SK-N-SH treated with all-trans-retinoic acid at 6 μM for 48 hours (cell line): Measurements from ENCODE around the gene PTPRN.
A peak's percentile ranks its signal among the peaks of the same experiment; 100 is the strongest.

ENCODE experiments used
- ATAC-seq: fragments of 200-7000 bp; cut with Tn5 transposase; 3 replicates; pipeline ENCODE4 v1.9.1; 2020; ENCODE audit warnings: mild to moderate bottlenecking, moderate library complexity
- BACH2 ChIP-seq: fragments of 250-450 bp; sonication (Bioruptor Pico); IDR thresholded peaks from 2 replicates; pipeline ENCODE4 v1.9.0; 2021; ENCODE audit warnings: mild to moderate bottlenecking, borderline replicate concordance
- CSDC2 ChIP-seq: fragments of 250-450 bp; sonication (Bioruptor Pico); IDR thresholded peaks from 2 replicates; pipeline ENCODE4 v1.5.0; 2020; ENCODE audit warnings: mild to moderate bottlenecking, moderate library complexity
- CSRNP3 ChIP-seq: fragments of 250-450 bp; sonication (Bioruptor Pico); IDR thresholded peaks from 2 replicates; pipeline ENCODE4 v1.5.1; 2021; ENCODE audit warnings: mild to moderate bottlenecking, moderate library complexity
- ESRRG ChIP-seq: fragments of 250-450 bp; sonication (Bioruptor Pico); IDR thresholded peaks from 2 replicates; pipeline ENCODE4 v1.6.1; 2021; ENCODE audit warnings: mild to moderate bottlenecking
- GLIS3 ChIP-seq: fragments of 250-450 bp; sonication (Bioruptor Pico); IDR thresholded peaks from 2 replicates; pipeline ENCODE4 v1.5.0; 2020; ENCODE audit warnings: mild to moderate bottlenecking, moderate library complexity
- OSR1 ChIP-seq: fragments of 250-450 bp; sonication (Bioruptor Pico); IDR thresholded peaks from 2 replicates; pipeline ENCODE4 v1.8.0; 2022; ENCODE audit warnings: moderate library complexity, mild to moderate bottlenecking, inconsistent platforms
- PATZ1 ChIP-seq: fragments of 250-450 bp; sonication (Bioruptor Pico); IDR thresholded peaks from 2 replicates; pipeline ENCODE4 v1.8.0; 2020; ENCODE audit warnings: mild to moderate bottlenecking, moderate library complexity, borderline replicate concordance
- POU6F1 ChIP-seq: fragments of 250-450 bp; sonication (Bioruptor Pico); IDR thresholded peaks from 2 replicates; pipeline ENCODE4 v1.8.0; 2021; ENCODE audit warnings: low read depth, mild to moderate bottlenecking, moderate library complexity, borderline replicate concordance
- PPARA ChIP-seq: fragments of 250-450 bp; sonication (Bioruptor Pico); IDR thresholded peaks from 2 replicates; pipeline ENCODE4 v1.5.0; 2020; ENCODE audit warnings: mild to moderate bottlenecking, borderline replicate concordance
- SNAI2 ChIP-seq: fragments of 250-450 bp; sonication (Bioruptor Pico); IDR thresholded peaks from 2 replicates; pipeline ENCODE4 v1.5.0; 2020; ENCODE audit warnings: mild to moderate bottlenecking, moderate library complexity
- TCF4 ChIP-seq: fragments of 250-450 bp; sonication (Bioruptor Pico); IDR thresholded peaks from 2 replicates; pipeline ENCODE4 v1.8.0; 2021; ENCODE audit warnings: mild to moderate bottlenecking, moderate library complexity, borderline replicate concordance
- TOX ChIP-seq: fragments of 250-450 bp; sonication (Bioruptor Pico); IDR thresholded peaks from 2 replicates; pipeline ENCODE4 v1.8.0; 2021; ENCODE audit warnings: mild to moderate bottlenecking, moderate library complexity, borderline replicate concordance
- TSHZ2 ChIP-seq: fragments of 250-450 bp; sonication (Bioruptor Pico); IDR thresholded peaks from 2 replicates; pipeline ENCODE4 v1.5.0; 2020; ENCODE audit warnings: mild to moderate bottlenecking, moderate library complexity
- ZC3H10 ChIP-seq: fragments of 250-450 bp; sonication (Bioruptor Pico); IDR thresholded peaks from 2 replicates; pipeline ENCODE4 v1.5.1; 2021; ENCODE audit warnings: mild to moderate bottlenecking, moderate library complexity
- ZFP3 ChIP-seq: fragments of 250-450 bp; sonication (Bioruptor Pico); IDR thresholded peaks from 2 replicates; pipeline ENCODE4 v1.5.0; 2020; ENCODE audit warnings: mild to moderate bottlenecking, moderate library complexity
- ZNF565 ChIP-seq: fragments of 450-650 bp; formaldehyde crosslinking; conservative IDR thresholded peaks from 2 replicates; pipeline ENCODE4 v1.5.0; 2020; ENCODE audit warnings: low read depth, mild to moderate bottlenecking, moderate library complexity
- ZNF70 ChIP-seq: fragments of 450-650 bp; formaldehyde crosslinking; IDR thresholded peaks from 2 replicates; pipeline ENCODE4 v1.5.0; 2020; ENCODE audit warnings: mild to moderate bottlenecking, moderate library complexity
- ZNF8 ChIP-seq: fragments of 450-650 bp; formaldehyde crosslinking; IDR thresholded peaks from 2 replicates; pipeline ENCODE4 v1.5.0; 2020; ENCODE audit warnings: mild to moderate bottlenecking, moderate library complexity

PTPRN gene

GRCh38 chr2:219352448-219353023 lies 43.3 kb upstream of the PTPRN start:
- TF ChIP-seq OSR1 (no peak), GLIS3 (no peak), SNAI2 (CRISPR knock-in tag) (no peak), BACH2 (no peak), POU6F1 (CRISPR knock-in tag) (no peak), CSRNP3 (CRISPR knock-in tag) (no peak), ZNF565 (CRISPR knock-in tag) (no peak), PPARA (CRISPR knock-in tag) (no peak), CSDC2 (CRISPR knock-in tag) (no peak)
- peak; percentile 89 for ATAC-seq

- peak; percentile 81 for ATAC-seq
- no peak for TF ChIP-seq ZNF565 (CRISPR knock-in tag)
- no peak for TF ChIP-seq PATZ1 (CRISPR knock-in tag)
- no peak for TF ChIP-seq CSDC2 (CRISPR knock-in tag)
- no peak for TF ChIP-seq OSR1
- TF ChIP-seq SNAI2 (CRISPR knock-in tag), result no peak
- no peak for TF ChIP-seq ESRRG
- no peak for TF ChIP-seq PPARA (CRISPR knock-in tag)
- no peak for TF ChIP-seq ZFP3 (CRISPR knock-in tag)
- TF ChIP-seq GLIS3, result no peak
- TF ChIP-seq POU6F1 (CRISPR knock-in tag), result no peak
- TF ChIP-seq TOX (CRISPR knock-in tag), result no peak
- no peak for TF ChIP-seq TSHZ2 (CRISPR knock-in tag)
- no peak for TF ChIP-seq ZNF70 (CRISPR knock-in tag)
- TF ChIP-seq ZC3H10 (CRISPR knock-in tag), result no peak
- no peak for TF ChIP-seq ZNF8
Measured at GRCh38 chr2:219350710-219351221, 41.6 kb upstream of the PTPRN start.

GRCh38 chr2:219350215-219350614 lies 41.0 kb upstream of the PTPRN start:
- no peak for TF ChIP-seq TCF4 (CRISPR knock-in tag)
- no peak for ATAC-seq
